ENCODE measurements around the gene TMEM218. TPM values are rescaled to one million over a fixed set of nuclear protein-coding genes. Genes with fewer than 3 reads are reported as not detected.

Gene TMEM218
- total and polyA plus RNA-seq, 2 donors (not counting 1 experiment from before 2014, with no cell fraction given): 20.7 to 31.7 TPM

- Histone ChIP-seq H3K9ac (ENCODE audit: low read length) (peak overlapping the region; percentile 88), H3K27me3 (replicated peaks in 1 of 4; ENCODE audit: control extremely low read depth in 1 of 4, control insufficient read depth in 3 of 4, insufficient read depth in 4 of 4, low read length in 3 of 4) (peaks cover 0 to 17% (median 4%) of the 10 kb centered on the region in 4 experiments), H3K4me1 (ENCODE audit: control insufficient read depth in 2 of 2, insufficient read depth in 2 of 2, low read length in 2 of 2) (peaks cover 6 to 18% of the 10 kb centered on the region in 2 donors), H3K79me2 (ENCODE audit: control insufficient read depth, insufficient read depth, low read length) (no peaks in the 10 kb centered on the region), H3K36me3 (replicated peaks in 1 of 2; ENCODE audit: control extremely low read depth in 1 of 2, control insufficient read depth in 1 of 2, extremely low read depth in 1 of 2, insufficient read depth in 2 of 2, low read length in 1 of 2) (no peaks in the 10 kb centered on the region), H2AFZ (ENCODE audit: insufficient read depth, low read depth, low read length, poor library complexity, severe bottlenecking) (no peak overlapping the region), H3K9me3 (ENCODE audit: control extremely low read depth in 1 of 3, control insufficient read depth in 2 of 3, insufficient read depth in 1 of 3, low read length in 2 of 3) (peaks cover 0 to 14% (median 0%) of the 10 kb centered on the region in 3 donors), H3K4me2 (replicated peaks; ENCODE audit: low read depth, low read length, poor library complexity, severe bottlenecking) (peak overlapping the region; percentile 96), H3K4me3 (ENCODE audit: control extremely low read depth in 1 of 5, extremely low read depth in 1 of 5, insufficient read depth in 1 of 5, low read depth in 2 of 5, low read length in 4 of 5) (peak overlapping the region in 3 of 5 experiments; percentile 70 to 81 (median 76)), H4K20me1 (ENCODE audit: control insufficient read depth, insufficient read depth, low read length, poor library complexity, severe bottlenecking) (no peaks in the 10 kb centered on the region), H3K27ac (ENCODE audit: low read length in 2 of 2) (no peak overlapping the region)
- ATAC-seq (ENCODE audit: low read depth) (no peak), DNase-seq (no peak)
- WGBS (ENCODE audit: insufficient coverage): 100% methylated on average over 3 of the region's 7 CpGs
- intact Hi-C loops (cut with micrococcal nuclease): no loop called here
- TF ChIP-seq, protein P1, sequence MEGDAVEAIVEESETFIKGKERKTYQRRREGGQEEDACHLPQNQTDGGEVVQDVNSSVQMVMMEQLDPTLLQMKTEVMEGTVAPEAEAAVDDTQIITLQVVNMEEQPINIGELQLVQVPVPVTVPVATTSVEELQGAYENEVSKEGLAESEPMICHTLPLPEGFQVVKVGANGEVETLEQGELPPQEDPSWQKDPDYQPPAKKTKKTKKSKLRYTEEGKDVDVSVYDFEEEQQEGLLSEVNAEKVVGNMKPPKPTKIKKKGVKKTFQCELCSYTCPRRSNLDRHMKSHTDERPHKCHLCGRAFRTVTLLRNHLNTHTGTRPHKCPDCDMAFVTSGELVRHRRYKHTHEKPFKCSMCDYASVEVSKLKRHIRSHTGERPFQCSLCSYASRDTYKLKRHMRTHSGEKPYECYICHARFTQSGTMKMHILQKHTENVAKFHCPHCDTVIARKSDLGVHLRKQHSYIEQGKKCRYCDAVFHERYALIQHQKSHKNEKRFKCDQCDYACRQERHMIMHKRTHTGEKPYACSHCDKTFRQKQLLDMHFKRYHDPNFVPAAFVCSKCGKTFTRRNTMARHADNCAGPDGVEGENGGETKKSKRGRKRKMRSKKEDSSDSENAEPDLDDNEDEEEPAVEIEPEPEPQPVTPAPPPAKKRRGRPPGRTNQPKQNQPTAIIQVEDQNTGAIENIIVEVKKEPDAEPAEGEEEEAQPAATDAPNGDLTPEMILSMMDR (IDR thresholded peaks at IDR 0.05): no peak
- no peak for TF ChIP-seq EZH2 (IDR thresholded peaks at IDR 0.05; ENCODE audit: borderline replicate concordance, insufficient read depth, low read depth, low read length, poor library complexity, severe bottlenecking)
- Mint-ChIP-seq H3K9me3 (ENCODE audit: insufficient read depth) (no peaks in the 10 kb centered on the region), H3K27me3 (no peaks in the 10 kb centered on the region), H3K4me1 (peaks cover 22% of the 10 kb centered on the region), H3K4me3 (peak overlapping the region; percentile 94), H3K27ac (peak overlapping the region; percentile 81)
- CTCF ChIA-PET: interaction anchor here (0.8 to 2.2 kb wide), 7 partner anchors 9 to 80 kb away, joined by 3 to 8 read pairs (median 4); no protein-coding TSS in a partner anchor
- POLR2A ChIA-PET: interaction anchor here (0.6 to 2.2 kb wide), 4 partner anchors 8 to 1146 kb away, joined by 3 to 12 read pairs (median 8); partner anchors contain the start of gene TMEM218
These were observed 47.4 kb downstream of the TMEM218 start for GRCh38 chr11:125064070-125064469.

DNA sequence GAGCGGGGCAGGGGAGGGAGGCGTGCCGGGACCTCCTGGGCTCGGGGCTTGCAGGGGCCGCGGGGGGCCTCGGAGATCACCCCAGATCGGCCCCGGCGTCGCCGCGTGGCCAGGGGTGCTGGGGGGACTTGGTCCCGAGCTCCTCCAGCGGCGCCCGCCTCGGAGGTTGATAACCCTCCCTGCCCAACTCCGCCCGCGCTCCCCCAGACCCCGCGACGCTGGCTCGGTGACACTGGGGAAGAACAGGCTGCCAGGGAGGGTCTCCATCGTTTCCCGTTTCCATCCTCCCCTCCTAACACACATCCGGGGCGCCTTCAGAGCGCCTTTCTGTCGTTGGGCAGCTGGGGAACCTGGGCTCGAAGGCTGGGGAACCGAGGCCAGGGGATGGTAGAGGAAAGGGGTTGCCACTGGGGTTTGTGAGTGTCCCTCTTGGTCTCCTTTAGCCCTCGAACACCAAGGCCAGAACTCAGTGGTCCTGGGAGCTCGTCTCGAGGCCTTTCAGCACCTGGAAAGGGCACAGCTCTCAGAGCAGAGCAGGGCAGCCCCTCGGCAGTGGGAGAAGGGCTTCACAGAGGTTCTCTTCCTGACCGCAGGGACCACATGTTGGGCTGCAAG lies 47.9 kb downstream of the TMEM218 start:
- Histone ChIP-seq H3K4me1 (ENCODE audit: control insufficient read depth in 2 of 2, insufficient read depth in 2 of 2, low read length in 2 of 2) (peaks cover 6 to 18% of the 10 kb centered on the region in 2 donors), H3K27ac (ENCODE audit: low read length in 2 of 2) (peak overlapping the region; percentile 38 to 81), H3K27me3 (replicated peaks in 1 of 4; ENCODE audit: control extremely low read depth in 1 of 4, control insufficient read depth in 3 of 4, insufficient read depth in 4 of 4, low read length in 3 of 4) (peaks cover 0 to 17% (median 4%) of the 10 kb centered on the region in 4 experiments), H3K9me3 (ENCODE audit: control extremely low read depth in 1 of 3, control insufficient read depth in 2 of 3, insufficient read depth in 1 of 3, low read length in 2 of 3) (peaks cover 0 to 14% (median 0%) of the 10 kb centered on the region in 3 donors), H3K36me3 (replicated peaks in 1 of 2; ENCODE audit: control extremely low read depth in 1 of 2, control insufficient read depth in 1 of 2, extremely low read depth in 1 of 2, insufficient read depth in 2 of 2, low read length in 1 of 2) (no peaks in the 10 kb centered on the region), H3K4me2 (replicated peaks; ENCODE audit: low read depth, low read length, poor library complexity, severe bottlenecking) (peak overlapping the region; percentile 96), H3K4me3 (ENCODE audit: control extremely low read depth in 1 of 5, extremely low read depth in 1 of 5, insufficient read depth in 1 of 5, low read depth in 2 of 5, low read length in 4 of 5) (peak overlapping the region in 4 of 5 experiments; percentile 53 to 81 (median 73)), H3K79me2 (ENCODE audit: control insufficient read depth, insufficient read depth, low read length) (no peaks in the 10 kb centered on the region), H4K20me1 (ENCODE audit: control insufficient read depth, insufficient read depth, low read length, poor library complexity, severe bottlenecking) (no peaks in the 10 kb centered on the region), H3K9ac (ENCODE audit: low read length) (peak overlapping the region; percentile 88), H2AFZ (ENCODE audit: insufficient read depth, low read depth, low read length, poor library complexity, severe bottlenecking) (peak overlapping the region; percentile 79)
- 8% methylated on average over 29 of the region's 38 CpGs for WGBS (ENCODE audit: insufficient coverage)
- ATAC-seq (ENCODE audit: low read depth) (peak; percentile 5), DNase-seq (peak; percentile 44)
- peak overlapping the region; percentile 94 for H3K4me3 Mint-ChIP-seq
- H3K9me3 Mint-ChIP-seq (ENCODE audit: insufficient read depth): no peaks in the 10 kb centered on the region
- ChIA-PET POLR2A (interaction anchor here (0.6 to 2.2 kb wide), 7 partner anchors 8 to 823 kb away, joined by 3 to 12 read pairs (median 6); partner anchors contain the start of gene TMEM218), CTCF (interaction anchor here (0.5 to 2.2 kb wide), 13 partner anchors 9 to 193 kb away, joined by 3 to 8 read pairs (median 3); partner anchors contain the start of gene CCDC15)
- peak overlapping the region; percentile 81 for H3K27ac Mint-ChIP-seq
- no peak for TF ChIP-seq EZH2 (IDR thresholded peaks at IDR 0.05; ENCODE audit: borderline replicate concordance, insufficient read depth, low read depth, low read length, poor library complexity, severe bottlenecking)
- TF ChIP-seq, protein P1 (IDR thresholded peaks at IDR 0.05): no peak
- peaks cover 20% of the 10 kb centered on the region for H3K4me1 Mint-ChIP-seq
- intact Hi-C loops (cut with micrococcal nuclease): loop anchor here (1.0 kb wide), 2 partner anchors 9 to 109 kb away; partner anchors contain the start of gene CCDC15
- H3K27me3 Mint-ChIP-seq: no peaks in the 10 kb centered on the region

Measured in B cell (primary cell).